HG02798 (cell line): ENCODE results near the gene CCNG2.

ENCODE experiments used
- ATAC-seq: cut with Tn5 transposase; IDR thresholded peaks from one replicate; pipeline ENCODE4 v1.9.1; 2021; ENCODE audit warnings: mild to moderate bottlenecking; ENCODE audit not compliant: unreplicated experiment, poor library complexity

The CCNG2 gene

DNA sequence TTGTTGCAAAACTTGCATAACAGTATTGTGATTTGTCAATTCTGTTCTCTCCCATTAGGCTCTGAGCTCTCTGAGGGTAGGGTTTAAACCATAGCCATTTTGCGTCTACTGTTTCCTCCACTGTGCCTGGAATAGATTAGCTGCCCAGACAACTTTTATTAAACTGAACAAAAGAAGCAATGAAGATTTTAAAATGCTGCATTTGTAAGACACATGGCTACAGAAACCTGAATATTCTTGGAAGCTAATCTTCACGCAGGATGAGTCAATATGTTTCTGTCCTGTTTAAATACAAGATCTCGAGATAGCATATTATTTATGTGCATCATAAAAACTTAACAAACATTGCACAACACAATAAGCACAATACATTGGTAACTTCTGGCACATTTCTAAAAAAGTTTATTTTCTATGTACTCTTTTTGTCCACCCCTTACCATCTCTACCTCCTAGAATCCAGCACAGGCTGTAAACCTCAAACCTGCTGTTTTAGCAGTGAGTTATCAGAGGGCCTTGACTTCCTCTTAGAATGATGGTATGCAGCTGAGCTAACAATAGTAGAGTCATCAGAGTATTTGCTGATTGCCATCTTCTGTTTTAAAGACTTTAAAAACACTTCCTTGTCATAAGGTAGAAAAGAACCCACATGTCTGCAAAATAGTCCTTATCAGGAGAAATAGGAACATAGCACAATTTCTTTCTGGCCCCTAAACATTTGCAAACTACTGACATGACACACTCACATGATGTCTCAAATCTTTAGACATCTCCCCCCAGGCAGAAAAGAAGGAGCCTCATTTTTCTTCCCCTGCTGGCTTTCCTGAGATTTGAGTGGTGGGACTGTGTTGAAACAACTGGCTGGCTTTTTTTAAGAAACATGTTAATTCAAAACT lies 10.6 kb upstream of the CCNG2 start:
- no peak for ATAC-seq

DNA sequence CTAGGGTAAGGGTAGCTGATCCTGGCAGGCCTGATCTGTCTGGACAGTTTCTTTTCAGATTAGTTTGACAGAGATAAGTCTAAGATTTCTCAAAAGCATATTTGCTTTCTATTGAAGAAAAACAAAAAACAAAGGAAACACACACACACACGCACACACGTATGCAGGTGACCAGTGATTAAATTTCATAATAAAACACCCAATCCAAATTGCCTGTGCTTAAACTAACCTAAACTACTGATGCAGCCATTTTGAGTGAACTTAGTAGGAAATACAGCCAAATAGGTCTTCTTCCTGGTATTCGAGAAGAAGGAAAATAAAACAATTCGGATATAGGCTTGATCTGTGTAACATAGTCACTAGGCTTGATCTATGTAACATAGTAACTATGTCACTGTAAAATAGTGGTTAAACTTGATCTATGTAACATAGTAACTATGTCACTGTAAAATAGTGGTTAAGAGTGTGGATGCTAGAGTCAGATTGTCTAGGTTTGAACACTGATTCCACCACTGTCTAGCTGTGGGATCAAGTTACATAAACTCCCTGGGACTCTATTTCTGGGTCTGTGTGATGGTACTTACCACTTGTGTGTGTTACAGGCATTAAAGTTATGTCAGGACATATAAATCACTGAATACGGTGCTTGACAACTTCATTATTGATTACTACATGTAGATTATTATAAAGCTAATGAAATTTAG lies 9.8 kb upstream of the CCNG2 start:
- no peak for ATAC-seq

DNA sequence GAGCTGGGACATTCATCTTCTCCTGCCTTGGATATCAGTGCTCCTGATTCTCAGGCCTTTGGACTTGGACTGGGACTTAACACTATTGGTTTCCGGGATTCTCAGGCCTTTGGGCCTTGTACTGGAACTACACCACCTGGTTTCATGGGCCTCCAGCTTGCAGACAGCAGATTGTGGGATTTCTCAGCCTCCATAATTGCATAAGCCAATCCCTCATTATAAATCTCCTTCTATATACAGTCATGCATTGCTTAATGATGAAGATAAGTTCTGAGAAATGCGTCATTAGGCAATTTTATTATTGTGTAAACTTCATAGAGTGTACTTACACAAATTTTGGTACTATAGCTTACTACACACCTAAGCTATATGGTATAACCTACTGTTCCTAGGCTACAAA lies 8.9 kb upstream of the CCNG2 start:
- ATAC-seq = no peak

DNA sequence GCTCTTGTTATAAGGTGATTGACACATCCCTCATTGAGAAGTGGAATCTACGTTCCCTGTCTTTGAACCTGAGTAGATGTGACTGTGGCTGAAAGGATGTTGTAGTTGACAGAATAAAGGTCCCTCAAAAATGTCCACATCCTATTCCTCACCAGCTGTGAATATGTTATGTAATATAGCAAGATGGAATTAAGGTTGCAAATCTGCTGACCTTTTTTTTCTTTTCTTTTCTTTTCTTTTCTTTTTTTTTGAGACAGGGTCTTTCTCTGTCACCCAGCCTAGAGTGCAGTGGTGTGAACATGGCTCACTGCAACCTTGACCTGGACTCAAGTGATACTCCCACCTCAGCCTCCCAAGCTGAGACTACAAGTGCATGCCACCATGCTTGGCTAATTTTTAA lies 7.2 kb upstream of the CCNG2 start:
- no peak for ATAC-seq

DNA sequence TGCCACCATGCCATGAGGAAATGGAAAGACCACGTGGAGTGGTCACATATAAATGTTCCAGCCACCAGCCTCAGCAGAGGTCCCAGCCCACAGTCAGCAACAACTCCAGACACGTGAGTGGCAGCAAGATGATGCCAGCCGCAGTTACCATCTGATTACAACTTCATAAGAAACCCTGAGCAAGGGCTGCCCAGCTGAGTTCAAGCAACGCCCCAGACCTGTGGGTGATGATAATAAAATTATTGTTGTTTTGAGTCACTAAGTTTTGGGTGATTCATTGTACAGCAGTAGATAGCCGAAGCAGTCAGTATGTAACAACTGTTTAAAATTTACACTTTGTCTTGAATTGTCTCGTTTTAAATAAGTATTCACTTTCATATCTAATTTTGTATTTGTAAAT lies 5.8 kb upstream of the CCNG2 start:
- no peak for ATAC-seq

DNA sequence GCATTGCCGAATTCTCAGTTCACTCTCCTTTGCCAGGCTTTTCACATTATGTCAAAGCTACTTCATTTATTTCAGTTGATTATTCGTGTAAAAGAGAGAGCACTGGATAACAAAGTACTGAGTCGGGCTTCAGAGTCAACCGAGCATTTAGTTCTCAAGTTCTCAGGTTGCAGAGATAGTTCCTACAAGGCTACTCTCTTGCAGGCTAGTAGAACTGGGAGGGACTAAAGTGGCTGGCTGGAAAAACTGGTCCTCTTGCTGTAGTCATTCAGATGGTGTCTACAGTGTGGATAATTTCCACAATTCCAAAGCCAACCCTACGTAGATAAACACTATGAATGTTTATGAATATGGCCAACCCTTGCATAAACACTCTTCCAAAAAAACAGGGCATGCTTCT lies 4.6 kb upstream of the CCNG2 start:
- no peak for ATAC-seq

DNA sequence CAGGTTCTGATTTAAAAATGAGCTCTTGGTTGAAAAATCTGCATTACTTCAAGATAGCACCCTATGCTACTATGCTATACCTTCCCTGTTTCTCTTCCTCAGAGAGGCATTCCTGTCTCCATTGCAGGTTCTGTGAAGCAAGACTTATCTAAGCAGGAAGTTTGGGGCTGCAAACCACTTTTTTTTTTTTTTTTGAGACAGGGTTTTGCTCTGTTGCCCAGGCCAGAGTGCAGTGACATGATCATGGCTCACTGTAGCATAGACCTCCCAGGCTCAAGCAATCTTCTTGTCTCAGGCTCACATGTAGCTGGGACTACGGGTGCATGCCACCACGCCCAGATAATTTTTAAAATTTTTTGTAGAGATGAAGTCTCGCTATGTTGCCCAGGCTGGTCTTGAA lies 4.0 kb upstream of the CCNG2 start:
- no peak for ATAC-seq

DNA sequence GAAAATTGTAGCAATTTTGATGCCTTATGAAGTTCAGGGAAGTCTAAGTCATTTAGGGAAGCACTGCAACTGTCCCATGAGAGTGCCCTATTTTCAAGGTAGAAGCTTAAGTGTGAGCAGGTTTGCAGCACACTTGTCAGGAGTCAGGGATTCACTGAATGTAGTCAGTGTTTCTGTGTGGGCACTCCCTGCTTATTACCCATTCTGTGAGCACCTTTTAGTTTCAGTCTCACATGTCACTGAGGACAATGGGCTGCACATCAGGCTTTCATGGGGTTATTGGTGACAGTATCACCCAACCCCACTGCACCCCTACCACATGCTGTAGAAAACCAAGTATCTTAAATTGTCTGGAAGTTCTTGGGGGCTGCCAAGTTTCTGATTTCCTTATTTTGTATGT lies 2.9 kb upstream of the CCNG2 start:
- ATAC-seq = no peak

DNA sequence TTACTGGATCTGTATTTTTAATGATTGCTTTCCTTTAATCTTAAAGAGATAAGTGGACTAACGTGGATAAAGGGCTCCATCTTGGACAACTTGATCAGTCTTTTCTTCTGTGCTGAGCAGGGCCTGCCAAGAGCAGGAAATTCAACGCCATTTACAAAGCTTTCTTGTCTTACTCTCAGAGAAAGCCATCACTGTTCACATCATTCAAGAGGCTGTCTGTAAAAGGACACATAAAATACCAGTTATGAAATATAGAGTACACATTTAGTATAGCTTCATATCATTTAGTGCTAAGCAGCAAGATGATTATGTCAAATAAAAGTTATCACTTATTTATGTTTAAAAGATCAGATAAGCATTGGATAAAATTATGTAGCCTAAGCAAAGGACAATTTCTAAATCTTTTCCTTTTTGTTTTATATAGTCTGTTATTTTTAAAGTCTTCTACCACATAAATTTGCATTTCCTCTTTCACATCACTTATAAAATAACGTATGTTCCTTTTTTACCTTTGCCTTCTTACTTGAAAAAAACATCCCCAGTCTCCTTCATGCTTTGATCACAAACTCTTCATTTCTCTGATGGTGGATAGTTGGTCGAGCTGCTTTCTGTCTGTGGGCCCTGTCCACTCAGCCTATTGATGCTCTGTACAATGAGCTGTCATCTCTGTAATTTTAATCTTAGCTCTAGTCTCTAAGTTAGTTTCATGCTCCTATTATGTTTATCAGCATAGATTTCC lies 2.1 kb upstream of the CCNG2 start:
- ATAC-seq = no peak

DNA sequence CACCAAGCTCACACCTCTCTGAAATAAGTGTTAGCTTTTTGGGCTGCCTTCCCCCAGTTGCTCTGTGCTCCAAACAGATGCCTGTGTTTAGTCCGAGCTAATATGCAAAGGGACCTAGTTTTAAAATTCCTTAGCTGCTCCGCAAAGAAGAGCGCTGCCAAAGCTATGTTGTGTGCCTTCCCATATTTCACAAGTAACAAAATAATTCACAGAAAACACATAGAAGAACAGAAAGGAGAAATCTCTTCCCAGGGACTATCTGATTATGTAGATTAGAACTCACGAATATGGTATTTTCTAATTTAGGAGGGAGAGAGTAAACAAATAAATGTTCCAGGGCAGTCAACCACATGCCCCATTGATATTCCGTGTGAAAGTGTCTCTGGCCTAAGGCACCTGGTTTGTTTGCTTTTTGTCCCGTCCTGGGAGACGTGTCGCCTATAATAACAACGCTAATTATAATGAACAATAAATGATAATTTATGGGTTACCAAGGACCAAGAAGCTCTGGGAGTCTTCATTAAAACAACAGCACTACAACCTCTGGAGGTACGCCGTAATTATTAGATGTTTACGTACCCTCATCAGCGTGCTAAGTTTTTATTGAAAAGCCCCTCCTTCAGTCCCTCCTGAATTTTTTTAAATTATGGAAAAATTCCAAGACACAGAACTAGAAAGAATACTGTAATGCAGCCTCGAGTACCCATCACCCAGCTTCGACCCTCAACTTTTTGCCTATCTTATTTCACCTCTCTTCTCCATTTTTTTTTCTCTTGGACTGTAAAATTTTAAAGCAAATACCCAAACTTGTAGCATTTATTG lies 1.2 kb upstream of the CCNG2 start:
- no peak for ATAC-seq

DNA sequence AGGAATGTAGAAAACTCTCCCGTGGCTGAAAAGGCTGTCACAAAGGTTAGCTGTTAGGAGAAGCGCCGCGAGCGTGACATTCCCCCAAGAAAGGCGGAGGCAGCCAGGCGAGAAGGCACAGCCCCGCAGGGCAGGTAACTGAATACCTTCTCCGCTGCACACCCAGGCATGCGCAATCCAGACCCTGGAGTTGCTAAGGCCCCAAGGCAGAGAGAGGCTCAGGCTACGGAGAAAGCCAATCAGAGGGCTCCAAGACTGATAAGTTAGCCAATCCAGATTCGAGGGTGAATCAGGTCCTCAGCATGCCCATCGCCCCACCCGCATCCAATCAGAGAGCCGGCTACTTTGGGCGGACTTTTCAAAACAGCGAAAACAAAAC lies 485 bp upstream of the CCNG2 start:
- ATAC-seq = peak; percentile 92

DNA sequence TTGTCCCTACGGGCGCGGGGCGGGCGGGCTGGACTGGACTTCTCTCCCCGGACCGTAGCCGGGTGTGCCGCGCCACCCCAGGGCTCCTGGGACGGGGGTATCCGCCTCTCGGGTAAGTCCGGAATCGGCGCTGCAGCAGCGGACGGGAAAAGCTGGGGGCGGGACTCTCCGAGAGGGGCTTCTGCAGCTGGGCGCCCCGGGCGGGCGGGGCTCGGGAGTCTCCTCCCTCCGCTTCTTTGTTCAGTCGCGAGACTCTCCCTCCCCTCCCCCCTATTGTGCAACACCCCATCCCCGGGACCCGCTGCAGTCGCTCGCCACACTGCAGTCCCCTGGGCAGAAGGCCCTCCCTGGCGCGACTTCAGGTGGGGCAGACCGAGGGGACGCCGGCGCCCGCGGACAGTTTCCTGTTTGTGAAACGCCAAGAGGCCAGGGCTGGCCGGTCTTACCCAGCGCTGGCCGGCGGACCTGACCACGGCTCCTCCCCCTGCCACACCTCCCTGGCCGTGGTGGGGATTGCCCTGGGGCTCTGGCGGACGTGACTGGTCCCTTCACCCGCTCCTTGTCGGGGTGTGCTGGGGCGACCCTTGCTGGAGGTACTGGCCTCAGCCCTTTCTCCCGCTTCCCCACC lies 966 bp downstream of the CCNG2 start:
- ATAC-seq = peak; percentile 55

DNA sequence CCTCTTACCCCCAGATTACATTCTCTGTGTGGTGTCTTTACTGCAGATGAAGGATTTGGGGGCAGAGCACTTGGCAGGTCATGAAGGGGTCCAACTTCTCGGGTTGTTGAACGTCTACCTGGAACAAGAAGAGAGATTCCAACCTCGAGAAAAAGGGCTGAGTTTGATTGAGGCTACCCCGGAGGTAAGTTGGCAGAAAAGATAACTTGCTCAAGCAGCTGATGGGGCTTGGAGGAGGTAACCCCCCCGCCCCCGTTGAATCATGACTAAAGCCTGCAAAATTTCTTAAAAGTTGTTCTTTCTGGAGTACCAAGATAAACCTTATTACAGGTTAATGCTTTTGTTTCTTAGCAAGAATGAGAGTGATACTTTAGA lies 1.5 kb downstream of the CCNG2 start:
- no peak for ATAC-seq

DNA sequence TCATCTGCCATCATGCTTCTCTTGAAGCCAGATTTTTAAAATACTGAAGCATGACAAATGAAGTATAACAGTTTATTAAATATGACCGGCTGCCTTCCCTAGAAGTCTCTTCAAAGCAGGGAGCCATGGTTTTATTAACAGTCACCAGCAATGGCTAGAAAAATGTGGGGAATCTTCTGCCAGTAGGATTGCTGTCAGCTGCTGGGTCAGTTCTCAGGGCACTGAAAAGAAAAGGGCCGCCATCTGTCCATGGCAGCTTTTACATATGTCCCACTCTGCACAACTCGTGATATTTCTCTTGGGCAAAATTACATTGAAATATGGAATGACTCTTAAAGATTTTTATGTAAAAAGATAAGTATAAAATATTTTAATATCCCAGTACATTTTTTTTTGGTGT lies 2.8 kb downstream of the CCNG2 start:
- ATAC-seq = no peak

DNA sequence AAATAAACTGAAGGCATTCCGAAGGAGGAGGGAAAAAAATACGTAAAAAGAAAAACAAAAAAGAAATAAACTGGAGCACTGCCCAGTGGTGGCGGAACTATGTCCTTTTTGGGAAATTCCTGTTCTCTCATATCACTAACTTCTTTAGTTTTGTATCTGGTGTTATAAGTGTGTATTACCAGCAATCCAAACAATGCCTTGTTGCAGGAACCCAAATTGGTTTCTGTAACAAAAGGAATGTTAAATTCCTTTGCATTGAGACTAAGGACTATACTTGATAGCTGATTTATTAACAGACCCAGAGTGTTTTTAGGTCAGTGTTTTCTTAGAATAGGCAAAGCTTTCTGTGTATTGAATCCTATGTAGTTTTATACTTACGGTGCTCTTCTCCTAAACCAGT lies 6.6 kb downstream of the CCNG2 start:
- no peak for ATAC-seq

DNA sequence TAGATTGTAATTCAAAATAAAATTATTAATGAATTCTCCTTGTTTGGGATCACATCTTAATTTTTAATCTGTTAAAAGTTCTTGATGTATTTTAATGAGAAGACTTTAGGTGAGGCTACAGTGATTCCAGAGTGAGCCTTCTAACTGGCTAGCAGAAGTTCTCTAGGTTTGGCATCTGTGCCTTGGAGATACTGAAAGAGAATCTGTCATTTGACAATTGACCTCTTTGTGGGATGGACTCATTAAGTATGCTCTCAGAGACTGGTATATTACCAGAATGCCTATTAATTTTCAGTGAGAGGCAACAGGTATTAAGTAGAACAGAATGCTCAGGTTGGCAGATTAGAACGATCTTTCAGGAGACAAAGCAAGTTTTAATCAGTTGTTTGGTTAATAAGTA lies 10.2 kb downstream of the CCNG2 start:
- no peak for ATAC-seq

DNA sequence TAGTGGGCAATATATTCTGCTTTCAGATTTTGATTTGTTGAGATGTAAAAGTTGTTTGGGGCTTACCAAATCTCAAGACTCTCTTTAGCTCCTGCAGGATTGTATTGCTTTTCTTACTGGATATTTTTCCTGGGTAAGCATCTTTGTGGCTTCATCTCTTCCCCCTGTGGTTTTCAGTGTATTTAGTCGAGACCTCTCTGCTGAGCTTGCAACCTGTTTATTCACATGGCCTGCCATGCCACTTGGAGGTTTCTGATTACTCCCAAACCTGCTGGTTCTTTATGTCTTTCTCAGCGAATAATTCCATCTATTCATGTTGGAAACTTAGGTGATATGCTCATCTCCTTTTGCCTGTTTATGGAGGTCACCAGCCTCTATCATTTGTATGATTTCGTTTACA lies 10.9 kb downstream of the CCNG2 start:
- ATAC-seq = no peak

DNA sequence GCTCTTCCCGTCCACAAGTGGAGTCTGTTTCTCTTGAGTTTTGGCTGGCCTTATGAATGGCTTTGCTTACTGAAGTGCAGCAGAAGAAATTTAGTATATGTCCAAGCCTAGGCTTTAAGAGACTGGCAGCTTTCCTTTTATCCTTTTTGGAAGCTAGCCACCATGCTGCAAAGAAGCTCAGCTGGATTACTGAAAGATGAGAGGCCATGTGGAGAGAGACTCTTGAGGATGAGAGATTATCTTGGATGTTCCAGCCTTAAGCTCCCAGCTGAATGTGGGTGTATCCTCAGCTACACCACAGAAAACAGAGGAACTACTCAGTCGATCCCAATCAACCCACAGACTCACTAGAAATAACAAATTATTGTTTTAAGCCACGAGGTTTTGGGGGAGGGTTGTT lies 12.5 kb downstream of the CCNG2 start:
- no peak for ATAC-seq

DNA sequence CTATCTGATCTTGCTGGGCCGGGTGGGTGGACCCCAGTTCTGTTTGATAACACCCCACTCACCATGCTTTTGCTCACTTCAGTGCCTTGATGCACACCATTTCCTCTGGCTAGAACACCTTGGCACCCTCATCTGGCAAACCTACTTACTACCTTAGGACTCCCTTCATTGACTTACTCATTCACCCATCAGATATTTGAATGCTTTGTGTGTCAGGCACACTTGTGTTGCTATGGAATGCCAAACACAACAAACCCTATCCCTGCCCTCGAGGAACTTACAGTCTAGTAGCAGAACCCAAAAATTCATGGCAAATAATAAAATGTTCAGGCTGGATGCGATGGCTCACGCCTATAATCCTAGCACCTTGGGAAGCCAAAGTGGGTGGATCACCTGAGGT lies 13.9 kb downstream of the CCNG2 start:
- ATAC-seq = no peak

DNA sequence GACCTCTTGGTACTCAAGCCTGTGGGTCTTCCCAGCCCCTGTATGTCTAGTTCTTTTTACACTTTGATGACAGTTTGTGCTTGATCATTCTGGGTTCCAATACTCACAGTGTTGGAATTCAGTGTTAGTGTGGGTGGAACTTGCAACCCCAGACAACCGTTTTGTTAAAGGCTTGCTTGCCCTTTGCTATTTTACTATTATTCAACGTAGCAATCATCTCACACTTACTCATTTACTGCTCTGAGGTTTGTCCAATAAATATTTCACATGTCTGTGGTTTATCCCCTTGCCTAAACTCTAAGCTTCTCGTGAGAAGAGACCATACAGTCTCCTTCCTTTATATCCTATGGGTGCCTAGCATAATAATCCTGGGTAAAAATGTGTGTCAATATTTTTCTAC lies 15.3 kb downstream of the CCNG2 start:
- ATAC-seq = no peak
